RWPE2 (cell line): Measurements from ENCODE around the gene PMEPA1.

Source experiments
- ATAC-seq: fragments of 200-7000 bp; cut with Tn5 transposase; 3 replicates; pipeline ENCODE4 v1.9.1; 2021; ENCODE audit warnings: low read depth
- DNase-seq: peaks from one replicate; pipeline ENCODE4 v3.0.0-alpha.2; 2020; ENCODE audit warnings: low spot score
- H3K27ac ChIP-seq: fragments of 450-650 bp; 2 replicates; pipeline ENCODE4 v1.5.1; 2017; ENCODE audit warnings: mild to moderate bottlenecking; ENCODE audit not compliant: poor library complexity, severe bottlenecking
- H3K27me3 ChIP-seq: fragments of 250-450 bp; sonication (Bioruptor Pico); 2 replicates; pipeline ENCODE4 v1.5.1; 2021; ENCODE audit warnings: mild to moderate bottlenecking, moderate library complexity; ENCODE audit not compliant: insufficient read depth, poor library complexity, severe bottlenecking
- H3K36me3 ChIP-seq: fragments of 250-450 bp; sonication (Bioruptor Pico); 2 replicates; pipeline ENCODE4 v1.5.1; 2020; ENCODE audit warnings: low read depth, mild to moderate bottlenecking, moderate library complexity
- H3K4me1 ChIP-seq: fragments of 250-450 bp; sonication (Bioruptor Pico); 2 replicates; pipeline ENCODE4 v1.5.1; 2021; ENCODE audit warnings: mild to moderate bottlenecking, moderate library complexity; ENCODE audit not compliant: insufficient read depth, poor library complexity, severe bottlenecking
- H3K4me3 ChIP-seq: fragments of 250-450 bp; sonication (Bioruptor Pico); 2 replicates; pipeline ENCODE4 v1.5.1; 2021; ENCODE audit warnings: mild to moderate bottlenecking, moderate library complexity; ENCODE audit not compliant: severe bottlenecking
- H3K9me3 ChIP-seq: fragments of 250-450 bp; sonication (Bioruptor Pico); 2 replicates; pipeline ENCODE4 v1.5.1; 2021; ENCODE audit warnings: mild to moderate bottlenecking, moderate library complexity; ENCODE audit not compliant: severe bottlenecking
- CTCF ChIP-seq: fragments of 450-650 bp; IDR thresholded peaks from one replicate; pipeline ENCODE4 v1.5.1; 2017; ENCODE audit warnings: mild to moderate bottlenecking, moderate library complexity; ENCODE audit not compliant: poor library complexity, severe bottlenecking

The PMEPA1 gene

GRCh38 chr20:57655809-57656155 is 54.0 kb downstream of the PMEPA1 start:
- peaks cover 20% of the 10 kb centered on the region for H3K4me1 ChIP-seq
- no peaks in the 10 kb centered on the region for H3K9me3 ChIP-seq
- no peak for TF ChIP-seq CTCF
- no peak overlapping the region for H3K4me3 ChIP-seq
- H3K36me3 ChIP-seq, result peaks cover 93% of the 10 kb centered on the region
- peak overlapping the region; percentile 53 for H3K27ac ChIP-seq
- ATAC-seq (no peak), DNase-seq (no peak)
- no peaks in the 10 kb centered on the region for H3K27me3 ChIP-seq

GRCh38 chr20:57654998-57655808 is 54.6 kb downstream of the PMEPA1 start:
- ATAC-seq, result no peak
- Histone ChIP-seq H3K27ac (peak overlapping the region; percentile 53), H3K27me3 (no peaks in the 10 kb centered on the region)

GRCh38 chr20:57654363-57654997 is 55.3 kb downstream of the PMEPA1 start:
- Histone ChIP-seq H3K36me3 (peaks cover 95% of the 10 kb centered on the region), H3K4me3 (no peak overlapping the region), H3K4me1 (peaks cover 20% of the 10 kb centered on the region), H3K9me3 (no peaks in the 10 kb centered on the region), H3K27ac (peak overlapping the region; percentile 53), H3K27me3 (no peaks in the 10 kb centered on the region)
- peak; percentile 99 for TF ChIP-seq CTCF
- peak; percentile 78 for DNase-seq
- peak; percentile 34 for ATAC-seq

More at GRCh38 chr20:57654998-57655808, 54.6 kb downstream of the PMEPA1 start:
- Histone ChIP-seq H3K4me3 (no peak overlapping the region), H3K36me3 (peaks cover 98% of the 10 kb centered on the region), H3K4me1 (peaks cover 20% of the 10 kb centered on the region), H3K9me3 (no peaks in the 10 kb centered on the region)
- TF ChIP-seq CTCF, result no peak
- peak; percentile 87 for DNase-seq

- TF ChIP-seq CTCF, result no peak
- Histone ChIP-seq H3K4me1 (peaks cover 16% of the 10 kb centered on the region), H3K36me3 (peaks cover 90% of the 10 kb centered on the region), H3K27me3 (no peaks in the 10 kb centered on the region), H3K27ac (peak overlapping the region; percentile 53), H3K4me3 (no peak overlapping the region), H3K9me3 (no peaks in the 10 kb centered on the region)
- ATAC-seq, result no peak
- peak; percentile 80 for DNase-seq
These were observed 55.9 kb downstream of the PMEPA1 start for GRCh38 chr20:57653910-57654309.

GRCh38 chr20:57653546-57653900 is 56.3 kb downstream of the PMEPA1 start:
- DNase-seq (peak; percentile 81), ATAC-seq (no peak)
- no peak overlapping the region for H3K4me3 ChIP-seq
- no peaks in the 10 kb centered on the region for H3K27me3 ChIP-seq
- peaks cover 12% of the 10 kb centered on the region for H3K4me1 ChIP-seq
- TF ChIP-seq CTCF, result no peak
- peaks cover 86% of the 10 kb centered on the region for H3K36me3 ChIP-seq
- H3K9me3 ChIP-seq, result no peaks in the 10 kb centered on the region
- H3K27ac ChIP-seq, result peak overlapping the region; percentile 53
